ENCODE data around the gene AKT3.

The AKT3 gene

GRCh38 chr1:243441601-243442000 lies 408.4 kb downstream of the AKT3 start:
- no peak overlapping the region for H3K27ac ChIP-seq

GRCh38 chr1:243440406-243440805 lies 409.6 kb downstream of the AKT3 start:
- no peak for TF ChIP-seq CTCF (conservative IDR thresholded peaks at IDR 0.05)
- no peak for TF ChIP-seq ZFX (IDR thresholded peaks at IDR 0.05)
- no peak overlapping the region for H3K27ac ChIP-seq

More at GRCh38 chr1:243441601-243442000, 408.4 kb downstream of the AKT3 start:
- TF ChIP-seq CTCF (conservative IDR thresholded peaks at IDR 0.05) (no peak), ZFX (IDR thresholded peaks at IDR 0.05) (no peak)

- no peak overlapping the region for H3K27ac ChIP-seq
Observed at GRCh38 chr1:243438815-243439214, 411.2 kb downstream of the AKT3 start.

More at GRCh38 chr1:243438815-243439214, 411.2 kb downstream of the AKT3 start:
- TF ChIP-seq ZFX (IDR thresholded peaks at IDR 0.05) (no peak), CTCF (conservative IDR thresholded peaks at IDR 0.05) (no peak)

All from C4-2B (cell line).